Gastroesophageal sphincter (tissue), 4 donors: ENCODE results near the gene IGFBP7. TPM values are rescaled to one million over a fixed set of nuclear protein-coding genes. Genes with fewer than 3 reads are reported as not detected.

Experiments
- ATAC-seq: fragments of 150-250 bp; one replicate; pipeline ENCODE4 v1.9.1; 2016; ENCODE audit warnings: mild to moderate bottlenecking, moderate library complexity
- H3K27ac ChIP-seq, 4 donors: fragments of 200-600 bp; sonication (generic) in 3 of 4; 1 replicate in 3 of 4; 2 replicates in 1 of 4; pipeline ENCODE4 v1.5.1; 2016 to 2019
- H3K27me3 ChIP-seq: fragments of 200-600 bp; sonication (generic); one replicate; pipeline ENCODE4 v1.5.1; 2019
- H3K36me3 ChIP-seq, 2 donors: fragments of 200-600 bp; sonication (generic); one replicate each; pipeline ENCODE4 v1.5.1; 2019; ENCODE audit warnings: control low read depth in 1 of 2
- H3K4me1 ChIP-seq, 3 donors: fragments of 200-600 bp; sonication (generic); 1 replicate in 2 of 3; 2 replicates in 1 of 3; pipeline ENCODE4 v1.5.1; 2016 to 2019; ENCODE audit warnings: control low read depth in 2 of 3
- H3K4me3 ChIP-seq, 2 donors: fragments of 200-600 bp; sonication (generic); one replicate each; pipeline ENCODE4 v1.5.1; 2019; ENCODE audit warnings: mild to moderate bottlenecking in 1 of 2, moderate library complexity in 1 of 2
- H3K9me3 ChIP-seq, 3 donors: fragments of 200-600 bp; sonication (generic); one replicate each; pipeline ENCODE4 v1.5.1; 2017 to 2019; ENCODE audit warnings: control low read depth in 2 of 3
- CTCF ChIP-seq, 4 experiments: fragments of 200-600 bp in 2 of 4; fragments of 450-650 bp in 2 of 4; sonication (generic) in 1 of 4; IDR thresholded peaks; one replicate each; pipeline ENCODE4 v1.5.1; 2017 to 2019; ENCODE audit warnings: antibody characterized with exemption in 4 of 4, mild to moderate bottlenecking in 2 of 4, moderate library complexity in 2 of 4
- EP300 ChIP-seq: sonication (generic); formaldehyde crosslinking; IDR thresholded peaks from one replicate; pipeline ENCODE4 v1.6.1; 2017; ENCODE audit warnings: antibody characterized with exemption, mild to moderate bottlenecking
- POLR2A ChIP-seq, 2 donors: fragments of 450-650 bp; IDR thresholded peaks; one replicate each; pipeline ENCODE4 v1.6.1; 2017; ENCODE audit warnings: antibody characterized with exemption in 2 of 2, mild to moderate bottlenecking in 2 of 2, moderate library complexity in 1 of 2
- POLR2AphosphoS5 ChIP-seq: sonication (generic); formaldehyde crosslinking; IDR thresholded peaks from one replicate; pipeline ENCODE4 v1.6.1; 2017; ENCODE audit warnings: antibody characterized with exemption
- WGBS, 2 donors: methylation state at CpG; one replicate each; pipeline ENCODE4 v1.1.5; 2018; ENCODE audit warnings: low coverage in 1 of 2; 5-methylcytosine and 5-hydroxymethylcytosine counted together
- small RNA-seq, 4 donors: library from RNA; depleted of rRNA; stranded (forward); fragments of <200 nt; gene quantifications; one replicate each; pipeline ENCODE3, GENCODE V24; 2016
- total RNA-seq, 4 donors: library from RNA; depleted of rRNA; stranded (reverse); fragments of >200 nt; gene quantifications; one replicate each; pipeline ENCODE4 v1.1.0, GENCODE V29; 2016

IGFBP7 gene
- total RNA-seq, 4 donors from 2014 or later, result 478 to 876 (median 798) TPM

DNA sequence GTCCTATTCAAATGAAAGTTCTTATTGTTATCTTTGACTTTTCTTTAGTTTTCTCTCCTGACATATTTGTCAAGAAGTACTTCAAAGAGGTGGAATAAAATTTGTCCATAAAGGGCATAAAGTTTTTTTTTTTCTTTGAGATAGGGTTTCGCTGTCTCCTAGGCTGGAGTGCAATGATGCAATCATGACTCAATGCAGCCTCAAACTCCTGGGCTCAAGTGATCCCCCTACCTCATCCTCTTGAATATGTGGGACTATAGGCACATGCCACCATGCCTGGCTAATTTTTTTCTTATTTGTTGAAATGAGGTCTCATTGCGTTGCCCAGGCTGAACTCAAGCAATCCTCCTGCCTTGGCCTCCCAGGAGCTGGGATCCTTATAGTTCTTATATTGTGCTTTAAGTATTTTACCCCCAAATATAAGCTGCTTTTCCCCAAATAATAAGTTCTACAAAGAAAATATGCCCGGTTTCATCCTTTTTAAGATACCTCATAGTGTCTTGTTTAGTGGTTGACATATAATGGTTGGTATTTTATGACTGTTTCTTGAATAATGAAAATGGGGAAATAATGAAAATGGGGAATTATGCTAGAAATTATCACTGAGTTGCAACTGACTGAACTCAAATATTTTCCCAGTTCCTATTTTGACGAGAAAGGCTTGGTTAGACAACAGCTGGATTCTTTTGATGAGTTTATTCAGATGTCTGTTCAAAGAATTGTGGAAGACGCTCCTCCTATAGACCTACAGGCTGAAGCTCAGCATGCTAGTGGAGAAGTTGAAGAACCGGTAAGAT, 119.9 kb downstream of the IGFBP7 start:
- H3K27ac ChIP-seq, result no peak overlapping the region
- no peaks in the 10 kb centered on the region for H3K9me3 ChIP-seq
- WGBS, 2 donors, result 88 to 92% methylated on average over 5 to 6 of the region's 6 CpGs
- TF ChIP-seq EP300 (no peak), POLR2AphosphoS5 (no peak), CTCF (IDR thresholded peaks at IDR 0.05) (no peak), POLR2A (IDR thresholded peaks at IDR 0.05) (no peak)
- peaks cover 3 to 8% (median 4%) of the 10 kb centered on the region in 3 donors for H3K4me1 ChIP-seq
- H3K27me3 ChIP-seq, result no peaks in the 10 kb centered on the region
- H3K36me3 ChIP-seq, result peaks cover 9 to 96% of the 10 kb centered on the region in 2 donors
- no peak overlapping the region for H3K4me3 ChIP-seq
- ATAC-seq, result no peak

GRCh38 chr4:56986952-56987351, 123.2 kb downstream of the IGFBP7 start:
- no peak overlapping the region for H3K4me3 ChIP-seq
- peaks cover 6 to 65% of the 10 kb centered on the region in 2 donors for H3K36me3 ChIP-seq
- H3K9me3 ChIP-seq, result no peaks in the 10 kb centered on the region
- WGBS, 2 donors, result 90 to 92% methylated on average over 3 of the region's 3 CpGs
- peaks cover 0 to 27% (median 3%) of the 10 kb centered on the region in 3 donors for H3K4me1 ChIP-seq
- ATAC-seq, result no peak
- no peak overlapping the region for H3K27ac ChIP-seq
- TF ChIP-seq EP300, result no peak
- TF ChIP-seq POLR2AphosphoS5, result no peak
- no peak for TF ChIP-seq POLR2A (IDR thresholded peaks at IDR 0.05)
- TF ChIP-seq CTCF (IDR thresholded peaks at IDR 0.05), result no peak
- no peaks in the 10 kb centered on the region for H3K27me3 ChIP-seq

DNA sequence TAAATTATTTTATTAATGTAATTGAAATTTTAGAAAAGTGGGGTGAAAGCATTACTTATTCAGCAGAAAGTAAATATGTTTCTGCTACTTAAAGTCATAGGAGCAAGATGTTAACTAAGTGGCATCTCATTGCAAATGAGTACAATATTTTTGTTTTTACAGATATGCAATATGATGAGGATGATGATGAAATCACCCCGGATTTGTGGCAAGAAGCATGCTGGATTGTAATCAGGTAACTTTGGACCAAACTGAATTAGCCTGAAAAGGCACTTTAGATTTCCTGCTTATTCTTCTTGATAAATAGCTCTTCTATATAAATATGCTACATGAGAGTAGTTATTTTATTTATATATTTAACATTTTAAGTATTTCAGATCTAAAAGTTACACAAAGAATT, 124.0 kb downstream of the IGFBP7 start:
- H3K27ac ChIP-seq, result no peak overlapping the region
- no peaks in the 10 kb centered on the region for H3K9me3 ChIP-seq
- no peaks in the 10 kb centered on the region for H3K27me3 ChIP-seq
- peaks cover 0 to 35% (median 11%) of the 10 kb centered on the region in 3 donors for H3K4me1 ChIP-seq
- 86 to 94% methylated on average over 1 of the region's 1 CpG for WGBS, 2 donors
- ATAC-seq, result no peak
- H3K36me3 ChIP-seq, result peaks cover 6 to 58% of the 10 kb centered on the region in 2 donors
- no peak overlapping the region for H3K4me3 ChIP-seq
- TF ChIP-seq CTCF (IDR thresholded peaks at IDR 0.05), result no peak
- TF ChIP-seq EP300, result no peak
- no peak for TF ChIP-seq POLR2AphosphoS5
- TF ChIP-seq POLR2A (IDR thresholded peaks at IDR 0.05), result no peak

- Histone ChIP-seq H3K36me3 (peaks cover 0 to 17% of the 10 kb centered on the region in 2 donors), H3K4me3 (no peak overlapping the region), H3K4me1 (peaks cover 0 to 54% (median 20%) of the 10 kb centered on the region in 3 donors), H3K27me3 (no peaks in the 10 kb centered on the region), H3K9me3 (no peaks in the 10 kb centered on the region), H3K27ac (no peak overlapping the region)
- 43 to 70% methylated on average over 4 of the region's 4 CpGs for WGBS, 2 donors
- no peak for ATAC-seq
- TF ChIP-seq POLR2A (IDR thresholded peaks at IDR 0.05) (no peak), EP300 (no peak)
Measured at GRCh38 chr4:56981795-56982201, 128.4 kb downstream of the IGFBP7 start.

Small RNA genes within 50 kb of the gene (small RNA-seq; reads per million reads assigned to genes)
- 0 reads per million in 4 donors for gene RNU6-998P

Other genes starting within 250 kb of the IGFBP7 start
- 10 to 100 TPM; 32.8 to 41.1 (median 39.5) TPM for gene REST, start 202.5 kb downstream of the IGFBP7 start, total RNA-seq
- 10 to 100 TPM; 15.3 to 25.8 (median 21.0) TPM for gene NOA1, start 132.8 kb downstream of the IGFBP7 start, total RNA-seq
- gene POLR2B, start 131.5 kb downstream of the IGFBP7 start, total RNA-seq, result 100 to 1,000 TPM in 2 of 4 donors, 10 to 100 TPM in 2; 82.4 to 128 (median 110) TPM